ENCODE results near the gene CTNNA2. TPM values are rescaled to one million over a fixed set of nuclear protein-coding genes. Genes with fewer than 3 reads are reported as not detected.
"Not testable (repeated sequence)": the region's sequence is repeated elsewhere in the genome, so short reads cannot be mapped to it uniquely, and the experiment has no call there.

Gene CTNNA2
- total RNA-seq, 1 experiment from 2014 or later, result 0.02 TPM

DNA sequence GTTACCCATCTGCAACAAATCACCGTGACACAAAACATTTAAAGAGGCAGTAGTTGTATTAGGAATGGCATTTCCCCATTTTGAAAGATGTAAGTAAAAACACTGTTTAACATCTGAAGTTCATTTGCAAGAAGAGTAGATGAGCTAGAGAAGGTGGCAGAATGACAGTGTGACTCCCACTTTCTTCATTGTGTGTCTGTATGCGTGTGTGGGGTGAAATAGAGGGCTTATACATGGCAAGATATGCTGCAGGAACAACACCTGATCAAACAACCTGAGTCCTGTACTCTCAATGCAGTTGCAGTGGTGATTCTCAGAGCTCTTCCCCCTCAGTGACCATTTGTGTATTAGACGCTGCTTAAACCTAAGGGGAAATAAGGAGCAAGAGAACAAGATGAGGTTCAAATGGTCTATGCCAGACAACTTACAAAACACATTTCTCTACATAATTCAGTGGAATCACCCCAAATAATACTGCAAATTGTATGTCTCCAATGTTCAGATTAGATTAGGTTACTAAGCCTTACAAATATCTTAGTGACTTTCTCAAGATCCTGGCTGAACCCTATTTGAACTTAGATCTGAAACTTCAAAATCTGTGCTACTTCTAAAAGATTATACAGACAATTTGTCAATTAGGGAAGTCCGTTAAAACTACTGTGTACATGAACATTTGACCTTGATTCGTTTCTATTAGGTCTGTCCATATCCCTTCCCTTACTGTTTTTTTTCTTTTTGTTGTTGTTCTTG, 561.6 kb downstream of the CTNNA2 start:
- DNase-seq (ENCODE audit: low read depth), result no peak

DNA sequence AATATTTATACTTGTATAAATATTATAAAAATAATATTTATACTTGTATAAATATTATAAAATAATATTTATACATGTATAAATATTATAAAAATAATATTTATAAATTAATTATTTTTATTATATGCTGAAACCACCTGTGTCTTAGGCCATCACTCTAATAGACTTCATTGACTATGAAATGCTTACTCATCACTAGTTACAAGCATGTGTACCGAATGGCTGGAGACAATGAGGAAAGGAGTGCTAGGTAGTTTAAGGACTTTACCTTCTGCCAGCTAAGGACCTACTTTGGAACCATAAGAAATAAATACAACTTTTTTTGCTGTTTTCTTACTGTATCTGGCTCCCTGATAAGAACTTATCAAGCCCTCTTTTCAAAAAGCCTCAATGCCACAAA, 562.9 kb downstream of the CTNNA2 start:
- no peak for DNase-seq (ENCODE audit: low read depth)

DNA sequence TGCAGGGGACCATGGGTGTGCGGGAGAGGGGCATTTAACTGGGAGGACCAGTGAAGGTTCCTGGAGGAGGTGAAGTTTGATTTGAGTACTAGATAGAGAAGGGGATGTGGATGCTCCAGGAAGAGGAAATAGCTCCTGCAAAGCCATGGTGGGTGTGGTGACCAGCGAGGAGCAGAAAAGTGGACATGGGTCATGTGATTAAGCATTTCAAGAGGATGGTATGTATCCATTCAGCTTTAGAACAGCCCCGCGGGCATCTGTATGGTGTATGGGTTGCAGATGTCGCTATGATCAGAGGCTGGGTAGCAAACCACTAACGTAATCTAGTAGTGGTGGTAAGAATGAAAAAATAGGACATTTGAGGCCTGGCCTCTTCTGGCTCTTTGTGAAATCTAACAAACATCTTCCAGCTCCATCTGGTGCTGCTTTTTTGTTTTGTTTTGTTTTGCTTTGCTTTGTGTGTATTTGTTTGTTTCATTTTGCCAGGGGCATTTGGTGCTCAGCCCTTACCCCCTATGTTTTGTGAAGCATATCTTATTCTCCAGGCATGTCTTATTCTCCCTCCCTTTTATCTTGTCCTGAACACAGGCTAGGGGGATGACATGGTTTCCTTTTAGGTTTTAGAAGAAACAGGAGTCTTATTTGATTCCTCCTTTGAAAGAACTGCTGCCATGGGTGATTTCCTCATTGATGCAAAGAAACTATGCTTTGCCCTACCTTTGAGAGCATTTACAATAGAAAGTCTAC, 565.6 kb downstream of the CTNNA2 start:
- DNase-seq (ENCODE audit: low read depth), result no peak

DNA sequence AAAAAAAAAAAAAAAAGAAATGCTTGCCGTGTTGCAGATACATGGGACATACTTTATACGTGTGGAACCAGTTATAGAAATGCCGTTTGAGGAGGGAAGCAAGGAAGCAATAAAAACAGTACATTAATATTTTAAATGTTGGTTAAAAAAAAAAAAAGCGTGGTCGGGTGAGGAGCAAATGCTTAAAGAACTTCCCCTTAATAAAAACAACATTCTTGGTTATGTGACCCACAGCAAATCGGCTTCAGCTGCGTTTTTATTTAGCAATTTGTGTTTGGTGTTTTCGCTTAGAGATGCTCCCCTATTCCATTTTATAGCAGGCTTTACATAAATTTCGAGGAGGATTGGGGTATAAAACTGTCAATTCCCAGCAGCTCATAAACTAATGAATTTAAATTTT, 568.1 kb downstream of the CTNNA2 start:
- no peak for DNase-seq (ENCODE audit: low read depth)

DNA sequence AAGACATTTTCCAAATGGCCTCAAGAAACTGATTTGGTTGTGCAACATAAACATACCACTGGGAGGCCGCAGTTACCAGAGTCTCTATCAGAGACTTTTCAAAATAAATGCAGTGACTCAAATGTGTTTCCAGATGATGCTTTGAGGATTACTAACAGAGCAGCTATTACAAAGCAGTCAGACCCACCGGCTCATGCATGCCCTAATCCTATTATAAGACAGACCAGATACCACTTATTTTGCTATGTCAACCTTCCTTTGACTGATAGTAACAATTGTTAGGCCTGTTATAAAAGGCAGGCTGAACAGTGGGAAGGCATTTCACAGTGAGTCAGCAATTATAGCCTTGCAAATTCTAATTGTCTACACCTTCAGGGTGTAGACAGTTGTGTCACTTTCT, 574.0 kb downstream of the CTNNA2 start:
- DNase-seq (ENCODE audit: low read depth), result no peak

DNA sequence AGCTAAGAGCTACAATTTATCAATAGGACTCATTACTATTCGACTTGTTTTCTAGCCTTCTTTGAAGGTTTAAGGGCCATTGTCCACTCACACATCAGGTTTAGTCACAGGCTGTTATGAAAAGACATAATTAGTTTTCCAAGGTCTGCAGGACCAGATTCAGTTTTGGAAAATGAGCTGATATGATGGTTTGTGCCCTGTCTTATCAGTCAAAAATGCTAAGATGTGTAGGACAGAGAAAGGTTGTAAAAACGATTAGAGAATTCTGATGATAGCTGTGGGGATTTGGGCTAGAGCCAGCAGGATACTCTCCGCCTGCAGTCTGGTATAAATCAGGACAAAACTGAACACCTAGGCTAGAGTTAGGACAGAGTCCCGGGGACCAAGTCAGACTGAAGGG, 578.4 kb downstream of the CTNNA2 start:
- no peak for DNase-seq (ENCODE audit: low read depth)

DNA sequence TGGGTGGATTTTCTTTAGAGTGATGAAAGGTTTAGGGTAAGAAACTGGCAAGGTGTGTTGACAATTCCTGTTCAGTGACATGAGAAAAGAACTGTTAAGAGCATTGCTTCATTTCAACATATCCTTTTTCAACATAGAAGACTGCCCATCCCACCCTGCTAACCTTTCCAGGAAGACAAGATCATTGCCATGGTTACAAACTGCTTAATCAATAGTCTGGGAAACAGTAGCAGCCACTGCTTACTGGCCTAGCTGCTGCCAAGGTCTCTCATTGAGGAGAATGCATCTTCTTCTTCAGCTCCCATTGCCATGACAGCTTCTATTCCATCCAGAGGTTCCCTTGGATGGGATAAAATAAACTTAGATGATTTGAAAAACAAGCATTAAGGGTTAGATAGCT, 579.6 kb downstream of the CTNNA2 start:
- DNase-seq (ENCODE audit: low read depth), result no peak

DNA sequence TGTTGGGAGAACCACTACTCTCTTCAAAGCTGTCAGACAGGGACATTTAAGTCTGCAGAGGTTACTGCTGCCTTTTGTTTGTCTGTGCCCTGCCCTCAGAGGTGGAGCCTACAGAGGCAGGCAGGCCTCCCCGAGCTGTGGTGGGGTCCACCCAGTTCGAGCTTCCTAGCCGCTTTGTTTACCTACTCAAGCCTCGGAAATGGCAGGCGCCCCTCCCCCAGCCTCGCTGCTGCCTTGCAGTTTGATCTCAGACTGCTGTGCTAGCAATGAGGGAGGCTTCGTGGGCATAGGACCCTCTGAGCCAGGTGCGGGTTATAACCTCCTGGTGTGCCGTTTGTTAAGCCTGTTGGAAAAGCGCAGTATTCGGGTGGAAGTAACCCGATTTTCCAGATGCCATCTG, 585.7 kb downstream of the CTNNA2 start:
- DNase-seq (ENCODE audit: low read depth), result not testable (repeated sequence)

DNA sequence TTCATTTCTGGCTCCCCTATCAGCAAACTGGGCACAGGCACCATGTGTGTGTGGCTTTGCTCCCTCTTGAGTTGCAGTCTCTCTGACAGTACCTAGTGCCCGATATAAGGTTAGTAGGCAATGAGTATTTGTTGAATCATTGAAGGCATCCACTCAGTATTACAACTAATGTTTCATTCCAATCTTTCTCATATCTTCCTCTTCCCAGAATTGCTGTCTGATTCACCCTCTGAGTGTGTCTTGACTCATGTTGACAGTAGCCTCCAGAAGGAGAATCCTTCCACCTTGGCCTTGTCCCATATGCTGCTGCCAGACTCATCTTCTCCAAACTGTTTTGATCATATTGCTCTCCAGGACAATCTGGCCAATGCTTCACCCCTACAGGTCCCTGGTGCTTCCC, 589.2 kb downstream of the CTNNA2 start:
- peak; percentile 22 for DNase-seq (ENCODE audit: low read depth)

DNA sequence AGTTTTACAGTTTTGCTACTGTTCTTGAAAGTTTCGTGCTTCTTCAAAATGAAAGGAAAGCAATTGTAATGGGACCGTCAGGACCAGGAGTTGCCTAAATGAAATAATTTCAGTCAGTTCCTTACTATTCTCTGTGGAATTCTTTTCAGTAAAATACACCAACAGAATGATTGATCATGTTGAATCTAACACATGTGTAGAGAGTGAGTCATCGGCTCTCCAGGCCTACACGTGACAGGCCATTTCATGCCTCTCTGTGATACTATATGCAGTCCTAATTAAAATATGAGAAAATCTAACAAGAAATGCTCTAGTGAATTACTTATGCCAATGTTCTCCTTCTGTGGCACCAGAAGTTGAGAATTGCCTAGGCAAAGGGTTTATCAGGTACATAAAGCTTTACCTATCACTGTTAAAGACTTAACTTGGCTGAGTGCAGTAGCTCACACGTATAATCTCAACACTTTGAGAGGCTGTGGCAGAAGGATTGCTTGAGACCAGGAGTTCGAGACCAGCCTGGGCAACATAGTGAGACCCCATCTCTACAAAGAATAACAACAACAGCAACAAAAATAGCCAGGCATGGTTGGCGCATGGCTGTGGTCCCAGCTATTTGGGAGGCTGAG, 592.3 kb downstream of the CTNNA2 start:
- DNase-seq (ENCODE audit: low read depth), result no peak

DNA sequence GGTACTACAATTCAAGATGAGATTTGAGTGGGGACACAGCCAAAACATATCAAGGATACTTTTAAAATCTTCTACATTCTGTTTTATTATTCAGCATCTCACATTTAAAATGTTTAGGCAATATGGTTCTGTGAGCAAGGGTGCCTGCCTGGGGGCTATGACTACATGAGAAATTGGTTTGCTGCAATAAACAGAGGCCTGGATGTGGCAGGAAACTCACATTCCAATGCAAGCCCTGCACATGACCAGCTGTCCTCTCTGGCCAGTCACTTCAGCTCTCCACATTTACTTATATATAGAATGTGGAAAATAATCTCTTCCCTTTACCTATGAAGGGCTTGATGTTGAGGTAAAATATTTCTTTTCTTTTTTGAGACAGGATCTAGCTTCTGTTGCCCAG, 598.3 kb downstream of the CTNNA2 start:
- DNase-seq (ENCODE audit: low read depth), result no peak

DNA sequence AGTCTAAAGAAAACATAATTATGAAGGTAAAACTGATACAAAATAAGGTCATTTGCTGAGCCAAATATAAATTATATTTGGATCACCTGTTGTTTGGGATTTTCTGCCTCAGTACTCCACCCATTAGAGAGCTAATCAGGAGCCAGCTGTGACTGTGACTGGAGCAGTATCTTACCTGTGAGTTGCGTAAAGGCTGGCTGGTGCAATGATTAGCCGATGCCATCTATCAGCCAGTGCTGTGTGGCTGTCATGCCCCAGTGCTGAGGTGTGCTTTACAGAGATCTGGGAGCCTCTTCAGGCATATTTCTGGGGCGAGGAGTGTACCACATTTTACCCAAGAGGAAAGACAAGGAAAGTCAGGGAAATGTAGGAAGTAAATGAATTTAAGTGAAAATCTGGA, 599.9 kb downstream of the CTNNA2 start:
- no peak for DNase-seq (ENCODE audit: low read depth)

DNA sequence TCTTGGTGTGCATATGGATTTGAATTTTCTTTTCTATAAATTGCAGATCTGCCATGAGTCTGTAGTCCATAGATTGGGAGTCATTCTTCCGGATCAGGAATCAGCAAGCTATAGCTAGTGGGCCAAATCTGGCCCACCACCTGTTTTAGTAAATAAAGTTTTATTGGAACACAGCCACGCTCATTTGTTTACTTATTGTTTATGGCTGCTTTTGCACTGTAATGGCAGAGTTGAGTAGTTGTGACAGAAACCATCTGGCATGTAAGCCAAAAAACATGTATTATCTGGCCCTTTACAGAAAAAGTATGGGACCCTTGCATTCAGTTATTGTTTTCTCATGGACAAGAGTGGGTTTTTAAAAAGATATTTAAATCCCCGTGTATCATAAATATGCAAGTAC, 600.5 kb downstream of the CTNNA2 start:
- DNase-seq (ENCODE audit: low read depth), result no peak

DNA sequence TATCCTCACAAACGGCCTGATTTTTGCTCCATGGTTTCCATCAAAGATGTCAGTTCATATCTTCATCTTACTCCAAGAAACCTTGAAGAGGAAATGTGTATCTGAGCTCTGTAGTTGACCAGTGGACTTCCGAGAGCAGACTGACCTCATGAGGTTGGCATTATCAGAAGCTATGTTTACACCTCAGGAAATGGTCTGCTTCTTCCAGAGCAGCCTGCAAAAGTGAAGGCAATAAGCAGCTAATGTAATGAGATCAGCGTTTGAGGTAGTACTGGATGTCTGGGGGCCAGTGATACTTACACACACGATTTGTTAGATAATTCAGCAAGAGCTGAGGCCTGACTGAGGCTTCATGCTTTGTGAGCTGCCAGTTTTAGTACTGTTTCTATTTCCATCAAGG, 602.0 kb downstream of the CTNNA2 start:
- no peak for DNase-seq (ENCODE audit: low read depth)

DNA sequence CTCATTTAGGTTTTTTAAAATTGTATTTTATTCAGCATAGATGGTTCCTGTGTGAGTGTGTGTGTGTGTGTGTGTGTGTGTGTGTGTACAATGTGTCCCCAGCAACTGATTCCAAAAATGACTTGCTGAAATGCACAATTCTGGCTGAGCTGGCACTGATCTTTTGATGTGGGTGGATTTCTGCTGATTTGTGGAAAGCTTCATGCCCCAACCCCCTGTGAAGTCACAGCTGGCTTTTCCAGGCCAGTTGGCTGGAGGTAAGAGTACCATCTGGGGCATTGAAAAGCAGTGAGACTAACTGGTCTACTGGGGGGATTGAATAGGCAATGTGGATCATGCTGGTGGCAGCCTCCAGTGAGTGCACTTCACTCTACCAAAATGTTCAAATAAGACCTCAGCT, 604.5 kb downstream of the CTNNA2 start:
- DNase-seq (ENCODE audit: low read depth), result no peak

DNA sequence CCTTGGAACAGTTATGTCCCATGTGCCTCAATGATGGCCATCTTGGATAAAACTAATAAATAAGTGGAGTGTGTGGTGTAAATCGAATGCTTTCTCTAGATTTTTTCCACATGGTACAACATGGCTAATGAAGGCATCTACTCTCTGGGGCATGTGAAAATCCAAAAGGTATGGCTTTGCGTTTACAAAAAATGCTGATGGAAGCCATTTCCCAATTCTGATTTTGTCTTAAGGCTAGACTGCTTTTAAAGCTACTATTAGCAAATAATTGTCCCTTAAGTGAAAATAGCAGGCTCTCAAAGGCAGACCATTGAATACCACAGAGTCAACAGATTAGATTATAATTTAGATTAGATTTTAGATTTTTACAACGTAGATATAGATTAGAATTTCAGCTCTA, 608.0 kb downstream of the CTNNA2 start:
- DNase-seq (ENCODE audit: low read depth), result no peak

DNA sequence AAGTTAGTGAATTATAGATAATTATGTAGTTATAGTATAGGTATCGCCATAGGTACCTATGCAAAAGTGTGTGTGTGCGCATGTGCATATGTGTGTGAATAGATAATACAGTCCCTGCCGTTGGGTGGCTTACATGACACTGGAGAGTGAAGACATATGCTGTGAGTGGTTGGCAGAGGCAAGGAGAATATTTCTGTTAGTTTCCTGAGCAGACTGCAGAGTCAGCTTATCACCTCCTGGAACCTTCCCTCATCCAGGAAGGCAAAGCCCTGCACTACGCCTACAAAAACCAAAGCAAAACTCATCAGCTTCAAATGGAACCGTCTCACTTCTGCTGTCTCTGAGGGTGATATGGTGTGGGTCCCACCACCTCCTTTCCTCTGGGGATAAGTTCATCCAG, 609.8 kb downstream of the CTNNA2 start:
- DNase-seq (ENCODE audit: low read depth), result no peak

DNA sequence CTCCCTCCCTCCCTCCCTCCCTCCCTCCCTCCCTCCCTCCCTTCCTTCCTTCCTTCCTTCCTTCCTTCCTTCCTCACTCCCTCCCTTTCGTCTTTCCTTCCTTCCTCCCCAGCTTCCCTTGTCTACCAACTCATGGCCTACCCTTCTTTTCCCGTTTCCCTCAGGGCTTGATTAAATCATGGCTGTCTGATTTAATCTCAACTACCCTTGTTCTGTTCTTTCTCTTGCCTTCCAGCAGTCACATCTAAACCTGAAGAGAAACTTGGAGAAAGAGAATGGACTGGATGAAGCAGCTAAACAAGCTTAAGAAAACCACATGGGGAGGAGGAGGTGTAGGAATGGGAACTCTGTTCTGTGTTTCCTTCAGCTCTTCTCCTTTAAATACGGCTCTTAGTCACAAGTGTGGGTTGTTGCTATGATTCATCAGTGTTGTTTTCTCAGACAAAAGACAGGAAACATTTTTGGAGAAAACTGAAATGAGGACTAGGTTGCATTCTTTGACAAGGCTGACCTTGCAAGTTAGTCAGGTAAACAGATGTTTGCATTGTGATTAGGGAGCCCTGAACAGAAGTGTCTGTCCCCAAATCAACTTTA, 613.8 kb downstream of the CTNNA2 start:
- DNase-seq (ENCODE audit: low read depth), result no peak

DNA sequence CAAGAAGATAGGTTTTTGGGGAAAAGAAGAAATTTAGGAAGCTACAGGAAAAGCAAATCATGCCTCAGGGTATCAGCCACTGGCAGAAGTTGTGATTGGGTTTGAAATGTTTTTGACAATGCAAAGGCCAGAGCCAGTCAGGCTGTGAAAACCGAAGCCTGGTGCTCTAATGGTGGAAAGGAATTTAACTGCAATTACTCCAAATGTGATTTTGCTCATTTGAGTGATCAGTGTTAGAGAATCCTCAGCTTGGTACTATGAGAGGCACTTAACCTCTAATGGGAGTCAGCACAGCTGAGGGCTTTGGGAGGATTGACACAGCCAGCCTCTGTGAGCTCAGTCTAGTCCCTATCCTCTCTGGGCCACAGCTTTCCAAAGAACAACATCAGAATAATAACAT, 615.2 kb downstream of the CTNNA2 start:
- no peak for DNase-seq (ENCODE audit: low read depth)

DNA sequence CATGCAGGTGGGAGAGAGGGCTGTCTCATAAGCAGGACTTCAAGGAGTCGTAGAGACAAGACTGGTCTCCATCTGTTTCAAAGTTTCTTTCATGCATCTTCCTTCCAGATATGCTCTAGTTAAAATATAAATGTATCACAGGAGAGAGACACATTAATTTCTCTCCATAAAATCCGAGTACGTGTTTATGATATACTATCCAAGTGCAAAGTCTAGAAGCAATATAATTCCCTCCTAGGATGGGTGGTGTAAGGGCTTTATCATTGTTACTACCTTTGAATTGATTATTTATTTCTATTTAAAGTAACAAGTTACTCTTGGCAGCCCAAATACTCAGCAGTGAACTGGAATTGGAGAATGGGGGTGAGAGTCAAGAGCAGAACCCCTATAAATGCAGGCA, 619.4 kb downstream of the CTNNA2 start:
- DNase-seq (ENCODE audit: low read depth), result no peak

DNA sequence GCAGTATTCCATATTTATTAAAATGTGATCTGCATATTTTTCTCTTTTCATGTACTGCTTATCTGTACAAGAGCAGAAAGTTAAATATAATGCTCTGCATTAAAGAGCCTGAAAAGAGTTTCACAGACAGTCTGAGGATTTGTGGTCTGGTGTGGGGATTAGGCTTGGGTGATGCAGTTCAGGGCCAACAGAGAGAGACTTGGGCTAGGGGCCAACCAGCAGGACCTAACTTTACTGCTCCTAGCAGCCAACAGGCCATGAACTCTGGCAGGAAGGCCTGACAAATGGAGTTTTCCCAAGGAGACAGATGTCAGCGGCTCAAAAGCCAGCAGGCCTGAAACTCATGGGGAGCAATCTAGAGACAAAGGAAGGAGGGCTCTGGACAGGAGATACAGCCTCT, 622.1 kb downstream of the CTNNA2 start:
- DNase-seq (ENCODE audit: low read depth), result no peak

DNA sequence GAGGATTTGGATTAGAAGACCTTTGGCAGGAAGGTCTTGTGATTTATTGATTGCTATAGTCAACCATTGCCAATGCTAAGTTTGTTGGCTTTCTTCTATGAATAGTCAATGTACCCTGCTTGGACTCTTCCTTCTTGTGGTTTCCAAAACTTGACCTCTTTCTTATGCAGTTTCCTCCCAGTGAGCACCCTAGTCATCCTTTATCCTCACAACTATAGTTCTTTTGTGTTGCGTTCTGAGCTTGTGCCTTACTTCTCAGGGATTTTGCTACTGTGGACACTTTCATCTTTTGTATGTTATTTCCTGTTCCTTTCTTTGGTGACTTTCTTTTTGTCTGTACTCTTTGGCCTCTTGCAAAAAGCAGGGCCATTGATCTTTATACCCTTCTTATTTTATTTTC, 623.5 kb downstream of the CTNNA2 start:
- no peak for DNase-seq (ENCODE audit: low read depth)

DNA sequence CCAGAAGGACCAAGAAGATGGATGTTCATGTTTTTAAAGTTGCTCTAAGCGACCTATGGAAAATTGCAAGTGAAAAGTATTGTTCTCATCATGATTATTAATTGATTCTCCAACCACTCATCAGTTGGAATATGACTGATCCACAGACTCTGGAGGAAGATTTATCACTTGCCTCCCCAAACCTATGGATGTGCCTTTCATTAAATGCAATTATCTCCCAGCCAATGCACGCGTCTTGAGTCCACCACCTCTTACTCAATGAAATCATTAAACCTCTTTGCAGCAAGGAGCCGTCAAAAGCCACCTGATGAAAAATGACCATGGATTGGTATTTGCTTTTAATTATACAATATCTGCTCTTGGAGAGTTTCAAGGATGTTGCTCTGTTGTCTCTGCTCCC, 626.1 kb downstream of the CTNNA2 start:
- DNase-seq (ENCODE audit: low read depth), result no peak

All from M059J (cell line).